MCF 10A (cell line): Measurements from ENCODE around the gene AKAP13. TPM values are rescaled to one million over a fixed set of nuclear protein-coding genes. Genes with fewer than 3 reads are reported as not detected.
A peak's percentile ranks its signal among the peaks of the same experiment; 100 is the strongest.
"Not testable (repeated sequence)": the region's sequence is repeated elsewhere in the genome, so short reads cannot be mapped to it uniquely, and the experiment has no call there.

Experiments used
- BruUV-seq: library from RNA; stranded (reverse); fragments of 400-500 nt; replicated peaks from 2 replicates; lab custom pipeline; 2021; lab: Mats Ljungman, UMichigan
- CTCF ChIA-PET: fragments of 300-600 bp; sonication (Branson Sonifier 250); formaldehyde crosslinking; extraction: SDS; loops from one replicate; lab custom pipeline; 2021; ENCODE audit warnings: antibody characterized with exemption, inconsistent platforms; lab: Yijun Ruan, JAX
- POLR2A ChIA-PET: fragments of 300-600, 350-650 bp; sonication (Branson Sonifier 250); formaldehyde crosslinking; extraction: SDS; loops from one replicate; lab custom pipeline; 2020; ENCODE audit warnings: antibody characterized with exemption, inconsistent platforms; lab: Yijun Ruan, JAX
- DNase-seq: peaks from one replicate; pipeline ENCODE4 v3.0.0-alpha.2; 2018; ENCODE audit not compliant: unreplicated experiment
- H3K27ac Mint-ChIP-seq: one replicate; pipeline ENCODE4 v1.8.0; 2022; ENCODE audit warnings: mild to moderate bottlenecking, low read depth, mixed read lengths; ENCODE audit not compliant: unreplicated experiment
- H3K27me3 Mint-ChIP-seq: one replicate; pipeline ENCODE4 v1.8.0; 2022; ENCODE audit warnings: mixed read lengths; ENCODE audit not compliant: insufficient read depth, unreplicated experiment
- H3K36me3 Mint-ChIP-seq: one replicate; pipeline ENCODE4 v1.8.0; 2022; ENCODE audit warnings: mild to moderate bottlenecking, moderate library complexity, mixed read lengths; ENCODE audit not compliant: insufficient read depth, unreplicated experiment
- H3K4me1 Mint-ChIP-seq: one replicate; pipeline ENCODE4 v1.8.0; 2022; ENCODE audit warnings: mixed read lengths; ENCODE audit not compliant: insufficient read depth, unreplicated experiment
- H3K4me3 Mint-ChIP-seq: one replicate; pipeline ENCODE4 v1.8.0; 2022; ENCODE audit warnings: mild to moderate bottlenecking, moderate library complexity, mixed read lengths; ENCODE audit not compliant: unreplicated experiment
- H3K9me3 Mint-ChIP-seq: one replicate; pipeline ENCODE4 v1.8.0; 2022; ENCODE audit warnings: mixed read lengths; ENCODE audit not compliant: unreplicated experiment
- CTCF ChIP-seq: fragments of 200-600 bp; IDR thresholded peaks from one replicate; pipeline ENCODE4 v1.8.0; 2022; ENCODE audit warnings: antibody characterized with exemption, mild to moderate bottlenecking; ENCODE audit not compliant: unreplicated experiment
- intact Hi-C: fragments of 100-400 bp; cut with micrococcal nuclease; formaldehyde crosslinking; loops from 2 replicates; pipeline ENCODE4 v1.14.1; 2022
- total RNA-seq: library from RNA; stranded (reverse); gene quantifications from 2 replicates; pipeline ENCODE4 v1.2.3, GENCODE V29; 2022

The AKAP13 gene
- total RNA-seq, 1 experiment from 2014 or later, result 65.7 TPM

GRCh38 chr15:85350395-85350794 lies 30.0 kb upstream of the AKAP13 start:
- no peak for DNase-seq
- ChIA-PET POLR2A (interaction anchor here (1.4 kb wide), 1 partner anchor 30 kb away, joined by 4 read pairs; the partner anchor contains the start of gene AKAP13), CTCF (no interaction called here)
- Mint-ChIP-seq H3K27ac (no peak overlapping the region), H3K36me3 (no peaks in the 10 kb centered on the region), H3K4me1 (peaks cover 31% of the 10 kb centered on the region), H3K9me3 (no peaks in the 10 kb centered on the region), H3K4me3 (no peak overlapping the region), H3K27me3 (no peaks in the 10 kb centered on the region)
- no peak for TF ChIP-seq CTCF
- intact Hi-C loops, result no loop called here
- no TSS peak for BruUV-seq

- CTCF ChIA-PET, H3K9me3 Mint-ChIP-seq, POLR2A ChIA-PET, BruUV-seq, H3K4me3 Mint-ChIP-seq, H3K27me3 Mint-ChIP-seq, DNase-seq, intact Hi-C loops, H3K36me3 Mint-ChIP-seq: not testable (repeated sequence)
- peaks cover 24% of the 10 kb centered on the region for H3K4me1 Mint-ChIP-seq
- H3K27ac Mint-ChIP-seq, result peak overlapping the region; percentile 9
Measured at GRCh38 chr15:85351501-85351900, 28.9 kb upstream of the AKAP13 start.

- no peaks in the 10 kb centered on the region for H3K27me3 Mint-ChIP-seq
- intact Hi-C loops, result no loop called here
- no peaks in the 10 kb centered on the region for H3K9me3 Mint-ChIP-seq
- H3K36me3 Mint-ChIP-seq, result no peaks in the 10 kb centered on the region
- H3K4me1 Mint-ChIP-seq, result peaks cover 23% of the 10 kb centered on the region
- TF ChIP-seq CTCF, result no peak
- ChIA-PET POLR2A (no interaction called here), CTCF (no interaction called here)
- no peak overlapping the region for H3K4me3 Mint-ChIP-seq
- no peak for DNase-seq
- peak overlapping the region; percentile 9 for H3K27ac Mint-ChIP-seq
- no TSS peak for BruUV-seq
Measured at GRCh38 chr15:85351965-85352364, 28.4 kb upstream of the AKAP13 start.

GRCh38 chr15:85353516-85353915 lies 26.9 kb upstream of the AKAP13 start:
- CTCF ChIA-PET, result interaction anchor here (1.2 to 4.0 kb wide), 3 partner anchors 9 to 60 kb away, joined by 3 to 17 read pairs (median 4); no protein-coding TSS in a partner anchor
- BruUV-seq, result no TSS peak
- H3K27ac Mint-ChIP-seq, result no peak overlapping the region

More at GRCh38 chr15:85353516-85353915, 26.9 kb upstream of the AKAP13 start:
- H3K27me3 Mint-ChIP-seq, result no peaks in the 10 kb centered on the region
- H3K36me3 Mint-ChIP-seq, result no peaks in the 10 kb centered on the region
- DNase-seq, result no peak
- peaks cover 34% of the 10 kb centered on the region for H3K4me1 Mint-ChIP-seq
- no peak for TF ChIP-seq CTCF
- no peaks in the 10 kb centered on the region for H3K9me3 Mint-ChIP-seq
- POLR2A ChIA-PET, result interaction anchor here (0.7 to 6.6 kb wide), 3 partner anchors 9 to 119 kb away, joined by 3 to 65 read pairs (median 4); partner anchors contain the start of gene AKAP13
- intact Hi-C loops, result no loop called here
- H3K4me3 Mint-ChIP-seq, result no peak overlapping the region
